Hypothalamus (tissue), 51 donors: ENCODE data around the gene TXNDC15.
A peak's percentile ranks its signal among the peaks of the same experiment; 100 is the strongest.
"Not testable (repeated sequence)": the region's sequence is repeated elsewhere in the genome, so short reads cannot be mapped to it uniquely, and the experiment has no call there.

Experiments used
- DNase-seq, 51 donors: peaks; one replicate each; lab custom pipeline; 2025; lab: John Stamatoyannopoulos, UW

Gene TXNDC15

DNA sequence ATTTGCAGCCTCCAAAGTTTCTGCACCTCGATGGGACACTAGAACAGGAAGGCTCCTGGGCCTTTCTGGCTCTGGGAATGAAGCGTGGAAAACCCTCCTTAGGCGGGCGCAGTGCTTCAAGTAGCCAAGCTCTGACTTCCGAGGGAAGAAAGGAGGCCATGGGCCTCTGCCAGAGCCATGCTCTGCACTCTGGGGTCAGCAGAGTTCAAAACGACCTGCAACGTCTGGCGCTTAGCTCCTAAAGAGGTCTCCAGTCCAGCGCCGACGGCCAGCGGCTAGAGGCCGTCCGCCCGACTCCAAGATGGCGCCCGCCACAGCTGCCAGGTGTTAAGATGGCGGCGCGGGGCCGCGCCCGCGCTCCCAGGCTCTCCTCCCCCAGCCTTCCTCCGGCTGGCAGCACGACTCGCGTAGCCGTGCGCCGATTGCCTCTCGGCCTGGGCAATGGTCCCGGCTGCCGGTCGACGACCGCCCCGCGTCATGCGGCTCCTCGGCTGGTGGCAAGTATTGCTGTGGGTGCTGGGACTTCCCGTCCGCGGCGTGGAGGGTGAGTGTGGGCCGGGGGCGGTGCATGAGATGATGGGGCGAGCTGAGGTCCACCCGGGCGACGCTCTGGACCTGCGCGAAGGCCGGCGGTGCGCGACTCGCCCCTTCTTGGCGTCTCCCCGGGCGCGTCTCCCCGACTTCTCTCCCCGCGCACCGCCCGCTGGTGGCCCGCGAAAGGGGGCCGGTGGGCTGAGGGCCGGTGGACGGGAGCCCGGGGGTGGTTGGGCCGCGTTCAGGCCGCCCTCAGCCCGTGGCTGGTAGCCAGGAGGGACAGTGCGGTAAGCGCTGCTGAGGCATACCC, at the start of gene TXNDC15:
Gene TXNDC15, plus strand, starts transcription at position 385 of the 844 bp plus-strand sequence. Its CDS starts 57 bp downstream, at position 442.
- peak; percentile 35 to 92 (median 78) for DNase-seq

- no peak for DNase-seq
These were observed 49.5 kb upstream of the TXNDC15 start for GRCh38 chr5:134824681-134825080.

DNA sequence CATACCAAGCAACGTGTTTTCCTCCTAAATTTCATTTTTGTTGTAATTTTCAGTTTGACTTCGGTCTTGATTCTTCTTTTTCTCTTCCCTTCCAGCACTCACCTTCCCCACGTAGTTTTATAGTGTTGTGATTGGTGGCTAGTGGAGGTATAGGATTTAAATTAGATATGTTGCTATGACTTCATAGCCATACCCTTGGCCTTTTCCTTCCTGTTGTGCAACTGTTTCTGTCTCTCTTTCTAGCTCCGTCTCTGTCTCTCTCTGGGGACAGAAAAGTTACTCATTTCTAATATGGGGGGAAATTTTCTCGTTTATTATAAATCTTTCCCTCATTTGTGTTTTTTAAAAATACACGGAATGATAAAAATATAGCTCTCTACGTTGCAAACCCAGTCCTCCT, 49.0 kb upstream of the TXNDC15 start:
- DNase-seq, result no peak

GRCh38 chr5:134833340-134834032, 40.7 kb upstream of the TXNDC15 start:
- no peak for DNase-seq

DNA sequence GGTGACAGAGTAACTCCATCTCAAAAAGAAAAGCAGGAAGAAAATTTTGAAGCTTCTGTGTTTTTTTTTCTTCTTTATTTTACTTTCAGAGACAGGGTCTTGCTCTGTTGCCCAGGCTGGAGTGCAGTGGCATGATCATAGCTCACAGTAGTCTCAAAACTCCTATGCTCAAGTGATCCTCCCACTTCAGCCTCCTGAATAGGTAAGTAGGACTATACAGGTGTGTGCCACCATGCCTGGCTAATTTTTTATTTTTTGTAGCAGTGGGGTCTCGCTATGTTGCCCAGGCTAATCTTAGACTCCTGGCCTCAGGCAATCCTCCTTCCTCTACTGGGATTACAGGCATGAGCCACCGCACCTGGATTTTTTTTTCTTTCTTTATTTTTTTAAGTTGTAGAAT, 38.5 kb upstream of the TXNDC15 start:
- DNase-seq, result no peak

DNA sequence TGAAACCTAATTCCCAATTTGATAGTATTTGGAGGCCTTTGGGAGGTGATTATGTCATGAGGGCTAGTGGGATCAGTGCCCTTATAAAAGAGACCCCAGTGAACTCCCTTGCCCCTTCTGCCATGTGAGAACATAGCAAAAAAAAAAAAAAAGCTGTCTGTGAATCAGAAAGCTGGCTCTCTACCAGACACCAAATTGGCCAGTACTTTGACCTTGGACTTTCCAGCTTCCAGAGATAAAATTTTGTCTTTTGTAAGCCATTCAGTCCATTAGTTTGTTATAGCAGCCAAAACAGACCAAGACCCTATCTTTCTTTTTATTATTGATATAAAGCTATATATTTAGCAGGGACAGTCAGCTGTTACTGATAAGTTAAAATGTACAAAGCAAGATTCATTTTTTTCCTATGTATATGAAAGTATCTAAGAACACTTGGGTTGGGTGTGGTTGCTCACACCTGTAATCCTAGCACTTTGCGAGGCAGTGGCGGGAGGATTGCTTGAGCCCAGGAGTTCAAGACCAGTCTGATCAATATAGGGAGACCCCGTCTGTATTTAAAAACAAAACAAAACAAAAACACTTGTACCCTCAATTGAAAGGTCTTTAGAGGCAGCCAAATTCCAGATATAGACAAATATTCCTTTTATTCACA, 36.5 kb upstream of the TXNDC15 start:
- no peak for DNase-seq

DNA sequence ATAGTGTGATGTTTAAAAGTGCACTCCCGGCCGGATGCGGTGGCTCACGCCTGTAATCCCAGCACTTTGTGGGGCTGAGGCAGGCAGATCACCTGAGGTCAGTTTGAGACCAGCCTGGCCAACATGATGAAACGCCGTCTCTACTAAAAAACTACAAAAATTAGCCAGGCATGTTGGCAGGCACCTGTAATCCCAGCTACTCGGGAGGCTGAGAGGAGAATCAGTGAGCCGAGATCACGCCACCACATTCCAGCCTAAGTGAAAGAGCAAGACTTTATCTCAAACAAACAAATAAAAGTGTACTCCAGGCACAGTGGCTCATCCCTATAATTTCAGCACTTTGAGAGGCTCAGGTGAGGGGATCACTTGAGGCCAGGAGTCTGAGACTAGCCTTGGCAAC, 35.8 kb upstream of the TXNDC15 start:
- DNase-seq, result not testable (repeated sequence)

- DNase-seq, result no peak
These were observed 33.4 kb upstream of the TXNDC15 start for GRCh38 chr5:134840811-134841210.

GRCh38 chr5:134844252-134844651, 29.9 kb upstream of the TXNDC15 start:
- DNase-seq, result no peak

- DNase-seq, result no peak
These were observed 28.8 kb upstream of the TXNDC15 start for GRCh38 chr5:134845335-134845851.

GRCh38 chr5:134845852-134846640, 28.1 kb upstream of the TXNDC15 start, which contains the start of gene C5orf24:
Gene C5orf24, plus strand, starts transcription at chr5:134845968. Its CDS starts 8,933 bp downstream, at chr5:134854901.
- peak; percentile 57 to 96 (median 90) for DNase-seq

- DNase-seq, result peak in 2 of 51 donors; percentile 7 to 27
These were observed 27.6 kb upstream of the TXNDC15 start for GRCh38 chr5:134846641-134846960.

DNA sequence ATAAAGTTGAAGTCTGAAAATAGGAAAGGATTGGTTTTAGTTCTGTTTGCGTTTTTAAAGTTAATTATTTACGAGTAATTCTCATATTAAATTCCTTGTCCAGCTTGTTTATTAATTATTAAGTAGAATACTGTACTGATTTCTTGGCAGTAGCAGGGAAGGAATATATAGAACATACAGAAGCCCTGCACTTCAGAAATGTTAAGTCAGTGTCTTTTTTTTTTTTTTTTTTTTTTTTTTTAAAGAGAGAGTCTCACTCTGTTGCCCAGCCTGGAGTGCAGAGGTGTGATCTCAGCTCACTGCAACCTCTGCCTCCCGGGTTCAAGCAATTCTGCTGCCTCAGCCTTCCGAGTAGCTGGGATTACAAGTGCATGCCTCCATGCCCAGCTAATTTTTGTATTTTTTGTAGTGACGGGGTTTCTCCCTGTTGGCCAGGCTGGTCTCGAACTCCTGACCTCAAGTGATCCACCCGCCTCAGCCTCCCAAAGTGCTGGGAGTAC, 24.7 kb upstream of the TXNDC15 start:
- not testable (repeated sequence) for DNase-seq

DNA sequence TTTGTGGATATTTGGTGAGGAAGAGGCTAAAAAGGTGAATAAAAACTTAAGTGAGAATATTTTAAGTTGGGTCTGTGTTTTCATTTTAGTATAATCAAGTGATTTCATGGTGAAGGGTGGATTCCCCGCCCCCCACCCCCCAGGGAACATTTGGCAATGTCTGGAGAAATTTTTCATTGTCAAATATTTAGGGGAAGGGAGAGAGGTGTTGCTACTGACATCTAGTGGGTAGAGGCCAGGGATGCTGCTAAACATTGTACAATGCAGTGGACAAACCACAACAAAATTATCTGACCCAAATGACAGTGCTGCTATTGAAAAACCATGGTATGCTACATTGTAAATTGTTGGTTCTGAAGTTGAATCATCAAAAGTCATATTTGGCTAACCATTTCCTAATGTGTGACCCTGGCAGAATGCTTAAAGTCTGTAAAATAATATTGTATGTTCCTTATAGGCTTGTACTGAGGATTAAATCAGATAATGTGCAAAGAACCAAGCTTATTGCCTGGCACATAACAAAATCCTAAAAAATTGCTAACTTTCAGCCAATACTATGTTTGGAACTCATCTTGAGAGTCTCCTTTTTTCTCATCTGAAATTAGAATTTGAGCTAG, 22.8 kb upstream of the TXNDC15 start:
- DNase-seq, result no peak

- DNase-seq, result not testable (repeated sequence)
These were observed 17.7 kb upstream of the TXNDC15 start for GRCh38 chr5:134856465-134856864.

GRCh38 chr5:134857401-134857800, 16.8 kb upstream of the TXNDC15 start:
- DNase-seq, result peak in 1 of 51 donors; percentile 8

DNA sequence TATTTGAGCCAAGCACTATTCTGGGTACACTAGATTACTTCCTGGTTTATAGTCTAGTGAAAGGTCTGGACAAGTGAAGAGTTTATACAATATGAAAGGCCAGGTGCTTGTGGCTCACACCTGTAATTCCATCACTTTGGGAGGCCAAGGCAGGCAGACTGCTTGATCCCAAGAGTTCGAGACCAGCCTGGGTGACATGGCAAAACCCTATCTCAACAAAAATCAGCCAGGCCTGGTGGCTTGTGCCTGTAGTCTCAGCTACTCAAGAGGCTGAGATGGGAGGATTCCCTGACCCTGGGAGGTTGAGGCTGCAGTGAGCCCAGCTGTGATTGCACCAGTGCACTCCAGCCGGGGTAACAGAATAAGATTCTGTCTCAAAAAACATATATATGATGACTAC, 9.5 kb upstream of the TXNDC15 start:
- no peak for DNase-seq

GRCh38 chr5:134873494-134873893, 677 bp upstream of the TXNDC15 start:
- peak in 2 of 51 donors; percentile 6 to 63 for DNase-seq

GRCh38 chr5:134874831-134875655, 872 bp downstream of the TXNDC15 start:
- DNase-seq, result peak in 48 of 51 donors; percentile 13 to 86 (median 58)
